Prostate gland (tissue), 2 donors: ENCODE measurements around the gene PSAT1. TPM values are rescaled to one million over a fixed set of nuclear protein-coding genes. Genes with fewer than 3 reads are reported as not detected.

ENCODE experiments used
- DNase-seq: peaks from one replicate; pipeline ENCODE4 v3.0.0-alpha.2; 2019; ENCODE audit warnings: low spot score
- H3K27ac ChIP-seq, 2 donors: fragments of 200-600 bp; sonication (generic); 2 replicates each; pipeline ENCODE4 v1.5.1; 2017 to 2019
- H3K27me3 ChIP-seq: fragments of 200-600 bp; sonication (generic); replicated peaks from 2 replicates; pipeline ENCODE4 v1.5.1; 2019; ENCODE audit not compliant: insufficient read depth
- H3K36me3 ChIP-seq, 2 donors: fragments of 200-600 bp; sonication (generic); 1 replicate in 1 of 2; 2 replicates in 1 of 2; pipeline versions ENCODE4 v1.5.1 to v1.8.1; 2017 to 2019
- H3K4me1 ChIP-seq: fragments of 200-600 bp; sonication (generic); replicated peaks from 2 replicates; pipeline ENCODE4 v1.5.1; 2019
- H3K4me3 ChIP-seq, 2 donors: fragments of 200-600 bp; sonication (generic); 2 replicates each; pipeline ENCODE4 v1.5.1; 2017 to 2019
- H3K9me3 ChIP-seq: fragments of 200-600 bp; sonication (generic); 2 replicates; pipeline ENCODE4 v1.5.1; 2017
- CTCF ChIP-seq, 4 experiments: fragments of 200-600 bp in 2 of 4; fragments of 450-650 bp in 2 of 4; sonication (generic) in 2 of 4; IDR thresholded peaks; 1 replicate in 3 of 4; 2 replicates in 1 of 4; pipeline ENCODE4 v1.5.1; 2016 to 2019; ENCODE audit warnings: antibody characterized with exemption in 4 of 4, mild to moderate bottlenecking in 2 of 4, moderate library complexity in 2 of 4
- POLR2A ChIP-seq: fragments of 450-650 bp; IDR thresholded peaks from one replicate; pipeline ENCODE4 v1.6.1; 2016; ENCODE audit warnings: antibody characterized with exemption, mild to moderate bottlenecking
- POLR2AphosphoS5 ChIP-seq: sonication (generic); formaldehyde crosslinking; IDR thresholded peaks from one replicate; pipeline ENCODE4 v1.6.1; 2017; ENCODE audit warnings: antibody characterized with exemption
- WGBS: methylation state at CpG from one replicate; pipeline ENCODE4 v1.1.5; 2018; 5-methylcytosine and 5-hydroxymethylcytosine counted together
- intact Hi-C: fragments of 100-400 bp; cut with DNase I; formaldehyde crosslinking; loops from one replicate; pipeline ENCODE4 v1.14.2; 2022
- total RNA-seq, 2 donors: library from RNA; depleted of rRNA; stranded (reverse); fragments of >200 nt; gene quantifications; one replicate each; pipeline ENCODE4 v1.1.0, GENCODE V29; 2016

Gene PSAT1
- total RNA-seq, 2 donors from 2014 or later, result 30.4 to 45.8 TPM

GRCh38 chr9:78326564-78326963, 29.6 kb downstream of the PSAT1 start:
- Histone ChIP-seq H3K4me1 (no peaks in the 10 kb centered on the region), H3K4me3 (no peak overlapping the region), H3K27me3 (no peaks in the 10 kb centered on the region), H3K9me3 (no peaks in the 10 kb centered on the region), H3K27ac (no peak overlapping the region), H3K36me3 (no peaks in the 10 kb centered on the region)
- no peak for TF ChIP-seq POLR2AphosphoS5
- TF ChIP-seq CTCF (IDR thresholded peaks at IDR 0.05), result no peak
- no peak for TF ChIP-seq POLR2A
- DNase-seq, result no peak
- intact Hi-C loops, result no loop called here
- 89% methylated on average over 2 of the region's 2 CpGs for WGBS

- Histone ChIP-seq H3K27ac (no peak overlapping the region), H3K36me3 (no peaks in the 10 kb centered on the region), H3K27me3 (no peaks in the 10 kb centered on the region), H3K9me3 (no peaks in the 10 kb centered on the region), H3K4me3 (no peak overlapping the region), H3K4me1 (no peaks in the 10 kb centered on the region)
- DNase-seq, result no peak
- intact Hi-C loops, result no loop called here
- 93% methylated on average over 3 of the region's 3 CpGs for WGBS
- TF ChIP-seq POLR2A, result no peak
Observed at GRCh38 chr9:78332381-78332780, 35.5 kb downstream of the PSAT1 start.

- intact Hi-C loops, result no loop called here
Observed at GRCh38 chr9:78348848-78349247, 51.9 kb downstream of the PSAT1 start.

GRCh38 chr9:78351816-78352215, 54.9 kb downstream of the PSAT1 start:
- 82% methylated on average over 2 of the region's 2 CpGs for WGBS
- no peaks in the 10 kb centered on the region for H3K27me3 ChIP-seq
- H3K4me1 ChIP-seq, result no peaks in the 10 kb centered on the region
- intact Hi-C loops, result no loop called here
- TF ChIP-seq POLR2AphosphoS5 (no peak), POLR2A (no peak), CTCF (IDR thresholded peaks at IDR 0.05) (no peak)
- no peak for DNase-seq
- H3K9me3 ChIP-seq, result no peaks in the 10 kb centered on the region
- no peak overlapping the region for H3K27ac ChIP-seq
- no peaks in the 10 kb centered on the region for H3K36me3 ChIP-seq
- no peak overlapping the region for H3K4me3 ChIP-seq

More at GRCh38 chr9:78348848-78349247, 51.9 kb downstream of the PSAT1 start:
- TF ChIP-seq POLR2AphosphoS5, result no peak
- no peak for TF ChIP-seq POLR2A
- no peak for TF ChIP-seq CTCF (IDR thresholded peaks at IDR 0.05)
- no peak for DNase-seq
- Histone ChIP-seq H3K27me3 (no peaks in the 10 kb centered on the region), H3K36me3 (no peaks in the 10 kb centered on the region), H3K4me1 (no peaks in the 10 kb centered on the region), H3K4me3 (no peak overlapping the region), H3K27ac (no peak overlapping the region), H3K9me3 (no peaks in the 10 kb centered on the region)
- WGBS, result 94% methylated on average over 1 of the region's 1 CpG

GRCh38 chr9:78354324-78354973, 57.5 kb downstream of the PSAT1 start:
- Histone ChIP-seq H3K27ac (no peak overlapping the region), H3K4me3 (no peak overlapping the region), H3K9me3 (no peaks in the 10 kb centered on the region), H3K4me1 (no peaks in the 10 kb centered on the region), H3K36me3 (no peaks in the 10 kb centered on the region), H3K27me3 (no peaks in the 10 kb centered on the region)
- TF ChIP-seq POLR2AphosphoS5, result no peak
- TF ChIP-seq CTCF (IDR thresholded peaks at IDR 0.05), result no peak
- no peak for TF ChIP-seq POLR2A
- intact Hi-C loops, result no loop called here
- DNase-seq, result no peak
